Measurements from ENCODE around the gene WDR20. TPM values are rescaled to one million over a fixed set of nuclear protein-coding genes. Genes with fewer than 3 reads are reported as not detected.

WDR20 gene
- polyA plus RNA-seq, 1 donor (not counting 4 experiments of a cell fraction or from before 2014, with no cell fraction given): 24.5 TPM

DNA sequence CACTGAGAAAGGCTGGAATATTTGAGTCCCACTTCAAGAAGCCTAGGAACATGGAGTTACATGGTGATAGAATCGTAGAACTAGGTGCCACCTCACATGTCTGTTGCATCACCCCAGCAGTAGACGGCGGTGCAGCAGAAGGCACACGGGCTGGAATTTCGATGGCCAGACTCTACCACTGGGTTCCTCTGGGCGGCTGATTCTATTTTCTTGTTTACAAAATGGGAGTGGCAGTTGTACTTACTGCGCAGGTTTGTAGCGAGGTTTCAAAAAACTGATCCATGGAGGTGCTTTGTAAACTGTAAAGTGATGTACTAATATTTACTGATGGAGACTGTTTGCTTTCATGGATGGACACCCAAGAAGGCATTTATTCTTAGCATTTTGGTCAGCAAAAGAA lies 45.7 kb downstream of the WDR20 start:
- no peak for DNase-seq (ENCODE audit: low read depth, low spot score)
- Histone ChIP-seq H2AFZ (ENCODE audit: control insufficient read depth, low read length) (no peak overlapping the region), H3K79me2 (ENCODE audit: control insufficient read depth, insufficient read depth, low read length) (peaks cover 78% of the 10 kb centered on the region), H3K4me1 (ENCODE audit: control insufficient read depth, extremely low read depth, insufficient read depth, low read length) (peaks cover 36% of the 10 kb centered on the region), H3K4me2 (ENCODE audit: control insufficient read depth, extremely low read depth, insufficient read depth, low read depth, low read length) (no peak overlapping the region), H3K27me3 (ENCODE audit: control insufficient read depth, extremely low read depth, insufficient read depth, low read length) (no peaks in the 10 kb centered on the region), H3K9me1 (ENCODE audit: control insufficient read depth, extremely low read depth, insufficient read depth, low read length) (peaks cover 13% of the 10 kb centered on the region), H3K36me3 (ENCODE audit: control insufficient read depth in 2 of 2, extremely low read depth in 1 of 2, insufficient read depth in 2 of 2, low read length in 2 of 2) (peaks cover 0 to 3% of the 10 kb centered on the region in 2 experiments), H4K20me1 (ENCODE audit: control insufficient read depth, extremely low read depth, insufficient read depth, low read length) (peaks cover 5% of the 10 kb centered on the region), H3K9ac (ENCODE audit: control insufficient read depth, extremely low read depth, insufficient read depth, low read length) (no peak overlapping the region), H3K9me3 (ENCODE audit: control insufficient read depth, low read depth, low read length) (no peaks in the 10 kb centered on the region), H3K4me3 (ENCODE audit: control insufficient read depth in 2 of 3, extremely low read depth in 1 of 3, insufficient read depth in 2 of 3, low read depth in 1 of 3, low read length in 3 of 3) (no peak overlapping the region), H3K27ac (ENCODE audit: control insufficient read depth, insufficient read depth, low read length) (no peak overlapping the region)
- TF ChIP-seq CTCF (optimal IDR thresholded peaks at IDR 0.05 in 1 of 3, IDR thresholded peaks at IDR 0.05 in 1 of 3, conservative IDR thresholded peaks at IDR 0.05 in 1 of 3; ENCODE audit: extremely low read depth in 1 of 3, insufficient read depth in 2 of 3, low read length in 3 of 3): no peak
- TF ChIP-seq EZH2 (IDR thresholded peaks at IDR 0.05; ENCODE audit: low read length): no peak
- FAIRE-seq: no peak
- dilution Hi-C loops (cut with MboI; ENCODE audit: extremely low pct_ligation_motif_present, low sequenced_read_pairs): no loop called here

- peaks cover 3% of the 10 kb centered on the region for H4K20me1 ChIP-seq (ENCODE audit: control insufficient read depth, extremely low read depth, insufficient read depth, low read length)
- peak overlapping the region in 2 of 3 experiments; percentile 6 to 29 for H3K4me3 ChIP-seq (ENCODE audit: control insufficient read depth in 2 of 3, extremely low read depth in 1 of 3, insufficient read depth in 2 of 3, low read depth in 1 of 3, low read length in 3 of 3)
- dilution Hi-C loops (cut with MboI; ENCODE audit: extremely low pct_ligation_motif_present, low sequenced_read_pairs): no loop called here
Observed at GRCh38 chr14:102187044-102187443, 47.3 kb downstream of the WDR20 start.

More at GRCh38 chr14:102187044-102187443, 47.3 kb downstream of the WDR20 start:
- Histone ChIP-seq H2AFZ (ENCODE audit: control insufficient read depth, low read length) (peak overlapping the region; percentile 31), H3K9me1 (ENCODE audit: control insufficient read depth, extremely low read depth, insufficient read depth, low read length) (peaks cover 10% of the 10 kb centered on the region), H3K27me3 (ENCODE audit: control insufficient read depth, extremely low read depth, insufficient read depth, low read length) (no peaks in the 10 kb centered on the region), H3K9ac (ENCODE audit: control insufficient read depth, extremely low read depth, insufficient read depth, low read length) (peak overlapping the region; percentile 17), H3K36me3 (ENCODE audit: control insufficient read depth in 2 of 2, extremely low read depth in 1 of 2, insufficient read depth in 2 of 2, low read length in 2 of 2) (peaks cover 0 to 3% of the 10 kb centered on the region in 2 experiments), H3K27ac (ENCODE audit: control insufficient read depth, insufficient read depth, low read length) (peak overlapping the region; percentile 50), H3K79me2 (ENCODE audit: control insufficient read depth, insufficient read depth, low read length) (peaks cover 82% of the 10 kb centered on the region), H3K9me3 (ENCODE audit: control insufficient read depth, low read depth, low read length) (no peaks in the 10 kb centered on the region), H3K4me2 (ENCODE audit: control insufficient read depth, extremely low read depth, insufficient read depth, low read depth, low read length) (peak overlapping the region; percentile 49), H3K4me1 (ENCODE audit: control insufficient read depth, extremely low read depth, insufficient read depth, low read length) (peaks cover 31% of the 10 kb centered on the region)
- TF ChIP-seq CTCF (optimal IDR thresholded peaks at IDR 0.05 in 1 of 3, IDR thresholded peaks at IDR 0.05 in 1 of 3, conservative IDR thresholded peaks at IDR 0.05 in 1 of 3; ENCODE audit: extremely low read depth in 1 of 3, insufficient read depth in 2 of 3, low read length in 3 of 3) (no peak), EZH2 (IDR thresholded peaks at IDR 0.05; ENCODE audit: low read length) (no peak)
- FAIRE-seq (peak; percentile 87), DNase-seq (ENCODE audit: low read depth, low spot score) (no peak)
